Measurements from ENCODE around the gene COA3.

GRCh38 chr17:42792545-42792944 lies 6.0 kb downstream of the COA3 start:
- TF ChIP-seq CTCF (conservative IDR thresholded peaks at IDR 0.05; ENCODE audit: low read depth, low read length) (no peak), EZH2 (IDR thresholded peaks at IDR 0.05; ENCODE audit: low read length, unreplicated experiment) (no peak), EZH2phosphoT487 (IDR thresholded peaks at IDR 0.05; ENCODE audit: borderline replicate concordance, low read length) (no peak)

Measured in PC-3 (cell line).